SK-N-SH treated with all-trans-retinoic acid at 6 μM for 48 hours (cell line): ENCODE measurements around the gene FASN.

Source experiments
- ATAC-seq: fragments of 200-7000 bp; cut with Tn5 transposase; 3 replicates; pipeline ENCODE4 v1.9.1; 2020; ENCODE audit warnings: mild to moderate bottlenecking, moderate library complexity
- BACH2 ChIP-seq: fragments of 250-450 bp; sonication (Bioruptor Pico); IDR thresholded peaks from 2 replicates; pipeline ENCODE4 v1.9.0; 2021; ENCODE audit warnings: mild to moderate bottlenecking, borderline replicate concordance
- CSDC2 ChIP-seq: fragments of 250-450 bp; sonication (Bioruptor Pico); IDR thresholded peaks from 2 replicates; pipeline ENCODE4 v1.5.0; 2020; ENCODE audit warnings: mild to moderate bottlenecking, moderate library complexity
- ESRRG ChIP-seq: fragments of 250-450 bp; sonication (Bioruptor Pico); IDR thresholded peaks from 2 replicates; pipeline ENCODE4 v1.6.1; 2021; ENCODE audit warnings: mild to moderate bottlenecking
- GLIS3 ChIP-seq: fragments of 250-450 bp; sonication (Bioruptor Pico); IDR thresholded peaks from 2 replicates; pipeline ENCODE4 v1.5.0; 2020; ENCODE audit warnings: mild to moderate bottlenecking, moderate library complexity
- ISL1 ChIP-seq: fragments of 250-450 bp; sonication (Bioruptor Pico); IDR thresholded peaks from 2 replicates; pipeline ENCODE4 v2.1.2; 2022; ENCODE audit warnings: mild to moderate bottlenecking, moderate library complexity
- OSR1 ChIP-seq: fragments of 250-450 bp; sonication (Bioruptor Pico); IDR thresholded peaks from 2 replicates; pipeline ENCODE4 v1.8.0; 2022; ENCODE audit warnings: moderate library complexity, mild to moderate bottlenecking, inconsistent platforms
- SNAI2 ChIP-seq: fragments of 250-450 bp; sonication (Bioruptor Pico); IDR thresholded peaks from 2 replicates; pipeline ENCODE4 v1.5.0; 2020; ENCODE audit warnings: mild to moderate bottlenecking, moderate library complexity
- TCF4 ChIP-seq: fragments of 250-450 bp; sonication (Bioruptor Pico); IDR thresholded peaks from 2 replicates; pipeline ENCODE4 v1.8.0; 2021; ENCODE audit warnings: mild to moderate bottlenecking, moderate library complexity, borderline replicate concordance
- TOX ChIP-seq: fragments of 250-450 bp; sonication (Bioruptor Pico); IDR thresholded peaks from 2 replicates; pipeline ENCODE4 v1.8.0; 2021; ENCODE audit warnings: mild to moderate bottlenecking, moderate library complexity, borderline replicate concordance
- ZFP3 ChIP-seq: fragments of 250-450 bp; sonication (Bioruptor Pico); IDR thresholded peaks from 2 replicates; pipeline ENCODE4 v1.5.0; 2020; ENCODE audit warnings: mild to moderate bottlenecking, moderate library complexity
- ZNF565 ChIP-seq: fragments of 450-650 bp; formaldehyde crosslinking; conservative IDR thresholded peaks from 2 replicates; pipeline ENCODE4 v1.5.0; 2020; ENCODE audit warnings: low read depth, mild to moderate bottlenecking, moderate library complexity
- ZNF70 ChIP-seq: fragments of 450-650 bp; formaldehyde crosslinking; IDR thresholded peaks from 2 replicates; pipeline ENCODE4 v1.5.0; 2020; ENCODE audit warnings: mild to moderate bottlenecking, moderate library complexity
- ZNF8 ChIP-seq: fragments of 450-650 bp; formaldehyde crosslinking; IDR thresholded peaks from 2 replicates; pipeline ENCODE4 v1.5.0; 2020; ENCODE audit warnings: mild to moderate bottlenecking, moderate library complexity
- TF ChIP-seq, protein P1 (sequence below): fragments of 250-450 bp; sonication (Bioruptor Pico); IDR thresholded peaks from 2 replicates; pipeline ENCODE4 v1.8.0; 2020; ENCODE audit warnings: mild to moderate bottlenecking, moderate library complexity, borderline replicate concordance
- TF ChIP-seq, protein P2 (sequence below): fragments of 250-450 bp; sonication (Bioruptor Pico); IDR thresholded peaks from 2 replicates; pipeline ENCODE4 v1.5.0; 2020; ENCODE audit warnings: mild to moderate bottlenecking, moderate library complexity
- TF ChIP-seq, protein P3 (sequence below): fragments of 250-450 bp; sonication (Bioruptor Pico); IDR thresholded peaks from 2 replicates; pipeline ENCODE4 v1.5.1; 2020; ENCODE audit warnings: low read depth, mild to moderate bottlenecking, moderate library complexity
- TF ChIP-seq, protein P4 (sequence below): fragments of 250-450 bp; sonication (Bioruptor Pico); IDR thresholded peaks from 2 replicates; pipeline ENCODE4 v1.8.0; 2021; ENCODE audit warnings: low read depth, mild to moderate bottlenecking, moderate library complexity, borderline replicate concordance

Gene FASN

DNA sequence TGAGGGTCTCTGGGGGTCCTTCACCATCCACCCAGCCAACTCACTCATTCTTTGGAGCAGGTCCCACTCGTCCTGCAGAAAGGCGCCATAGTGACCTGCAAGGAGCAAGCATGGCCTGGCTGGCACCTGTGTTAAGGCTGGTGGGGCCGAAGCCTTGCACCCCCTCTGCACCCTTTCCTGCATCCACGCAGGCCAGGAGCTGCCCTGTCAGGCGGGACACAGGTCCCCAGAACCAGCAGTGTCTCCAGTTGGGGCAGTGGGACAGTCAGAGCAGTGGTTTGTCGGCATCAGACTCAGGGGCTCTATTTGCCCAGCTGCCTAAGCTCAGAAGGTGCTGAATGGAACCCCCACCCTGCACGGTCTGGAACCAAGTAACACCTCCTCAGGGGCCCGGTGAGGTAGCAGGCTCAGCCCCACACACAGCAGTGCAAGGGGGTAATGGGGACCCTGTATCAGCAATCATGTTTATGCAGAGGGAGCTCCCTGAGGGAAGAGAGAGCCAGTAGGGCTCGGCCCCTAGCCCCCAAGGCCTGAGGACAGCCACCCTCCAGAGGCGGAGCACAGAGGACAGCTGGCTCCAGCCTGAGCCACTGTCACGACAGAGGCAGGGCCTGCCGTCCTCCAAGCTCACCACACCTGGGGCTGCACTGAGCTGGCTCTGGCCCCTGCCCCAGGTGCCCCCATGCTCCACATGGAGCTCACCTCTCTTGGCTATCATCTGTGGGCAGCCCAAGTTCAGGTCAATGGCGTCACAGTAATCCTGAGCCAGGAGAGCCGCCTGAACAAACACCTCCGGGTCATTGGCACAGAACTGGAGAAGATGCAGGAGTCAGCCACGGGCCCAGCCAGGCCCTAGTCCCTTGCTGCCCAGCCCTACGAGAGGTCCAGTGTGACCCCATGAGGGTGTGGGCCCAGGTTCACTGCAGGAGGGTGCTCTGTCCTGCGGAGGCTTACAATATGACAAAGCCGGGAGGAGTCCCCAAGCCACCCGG lies 34.3 kb downstream of the FASN start (continued):
- TF ChIP-seq, protein P1, sequence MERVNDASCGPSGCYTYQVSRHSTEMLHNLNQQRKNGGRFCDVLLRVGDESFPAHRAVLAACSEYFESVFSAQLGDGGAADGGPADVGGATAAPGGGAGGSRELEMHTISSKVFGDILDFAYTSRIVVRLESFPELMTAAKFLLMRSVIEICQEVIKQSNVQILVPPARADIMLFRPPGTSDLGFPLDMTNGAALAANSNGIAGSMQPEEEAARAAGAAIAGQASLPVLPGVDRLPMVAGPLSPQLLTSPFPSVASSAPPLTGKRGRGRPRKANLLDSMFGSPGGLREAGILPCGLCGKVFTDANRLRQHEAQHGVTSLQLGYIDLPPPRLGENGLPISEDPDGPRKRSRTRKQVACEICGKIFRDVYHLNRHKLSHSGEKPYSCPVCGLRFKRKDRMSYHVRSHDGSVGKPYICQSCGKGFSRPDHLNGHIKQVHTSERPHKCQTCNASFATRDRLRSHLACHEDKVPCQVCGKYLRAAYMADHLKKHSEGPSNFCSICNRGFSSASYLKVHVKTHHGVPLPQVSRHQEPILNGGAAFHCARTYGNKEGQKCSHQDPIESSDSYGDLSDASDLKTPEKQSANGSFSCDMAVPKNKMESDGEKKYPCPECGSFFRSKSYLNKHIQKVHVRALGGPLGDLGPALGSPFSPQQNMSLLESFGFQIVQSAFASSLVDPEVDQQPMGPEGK (CRISPR knock-in tag): no peak

DNA sequence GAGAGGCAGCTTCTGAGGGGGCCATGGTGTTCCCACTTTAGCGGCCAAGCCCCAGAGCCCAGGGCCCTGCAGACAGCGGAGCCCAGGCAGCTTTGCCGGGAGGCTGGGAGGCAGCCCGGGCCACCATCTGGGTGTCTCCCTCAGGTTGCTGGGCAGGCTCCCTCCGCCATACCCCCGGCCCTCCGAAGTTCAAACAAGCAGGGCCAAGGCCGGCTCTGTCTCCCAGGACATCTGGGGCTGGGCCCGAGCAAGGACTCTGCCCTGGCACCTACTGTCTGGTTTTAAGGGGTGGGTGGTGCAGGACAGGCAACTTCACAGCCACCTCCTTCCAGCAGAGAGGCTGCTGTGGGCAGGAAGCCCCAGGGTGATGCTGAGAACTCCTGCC lies 35.1 kb downstream of the FASN start:
- TF ChIP-seq ZNF70 (no peak), BACH2 (CRISPR knock-in tag) (no peak), GLIS3 (CRISPR knock-in tag) (no peak)
- TF ChIP-seq, protein P2, sequence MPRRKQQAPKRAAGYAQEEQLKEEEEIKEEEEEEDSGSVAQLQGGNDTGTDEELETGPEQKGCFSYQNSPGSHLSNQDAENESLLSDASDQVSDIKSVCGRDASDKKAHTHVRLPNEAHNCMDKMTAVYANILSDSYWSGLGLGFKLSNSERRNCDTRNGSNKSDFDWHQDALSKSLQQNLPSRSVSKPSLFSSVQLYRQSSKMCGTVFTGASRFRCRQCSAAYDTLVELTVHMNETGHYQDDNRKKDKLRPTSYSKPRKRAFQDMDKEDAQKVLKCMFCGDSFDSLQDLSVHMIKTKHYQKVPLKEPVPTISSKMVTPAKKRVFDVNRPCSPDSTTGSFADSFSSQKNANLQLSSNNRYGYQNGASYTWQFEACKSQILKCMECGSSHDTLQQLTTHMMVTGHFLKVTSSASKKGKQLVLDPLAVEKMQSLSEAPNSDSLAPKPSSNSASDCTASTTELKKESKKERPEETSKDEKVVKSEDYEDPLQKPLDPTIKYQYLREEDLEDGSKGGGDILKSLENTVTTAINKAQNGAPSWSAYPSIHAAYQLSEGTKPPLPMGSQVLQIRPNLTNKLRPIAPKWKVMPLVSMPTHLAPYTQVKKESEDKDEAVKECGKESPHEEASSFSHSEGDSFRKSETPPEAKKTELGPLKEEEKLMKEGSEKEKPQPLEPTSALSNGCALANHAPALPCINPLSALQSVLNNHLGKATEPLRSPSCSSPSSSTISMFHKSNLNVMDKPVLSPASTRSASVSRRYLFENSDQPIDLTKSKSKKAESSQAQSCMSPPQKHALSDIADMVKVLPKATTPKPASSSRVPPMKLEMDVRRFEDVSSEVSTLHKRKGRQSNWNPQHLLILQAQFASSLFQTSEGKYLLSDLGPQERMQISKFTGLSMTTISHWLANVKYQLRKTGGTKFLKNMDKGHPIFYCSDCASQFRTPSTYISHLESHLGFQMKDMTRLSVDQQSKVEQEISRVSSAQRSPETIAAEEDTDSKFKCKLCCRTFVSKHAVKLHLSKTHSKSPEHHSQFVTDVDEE: no peak
- TF ChIP-seq, protein P3, sequence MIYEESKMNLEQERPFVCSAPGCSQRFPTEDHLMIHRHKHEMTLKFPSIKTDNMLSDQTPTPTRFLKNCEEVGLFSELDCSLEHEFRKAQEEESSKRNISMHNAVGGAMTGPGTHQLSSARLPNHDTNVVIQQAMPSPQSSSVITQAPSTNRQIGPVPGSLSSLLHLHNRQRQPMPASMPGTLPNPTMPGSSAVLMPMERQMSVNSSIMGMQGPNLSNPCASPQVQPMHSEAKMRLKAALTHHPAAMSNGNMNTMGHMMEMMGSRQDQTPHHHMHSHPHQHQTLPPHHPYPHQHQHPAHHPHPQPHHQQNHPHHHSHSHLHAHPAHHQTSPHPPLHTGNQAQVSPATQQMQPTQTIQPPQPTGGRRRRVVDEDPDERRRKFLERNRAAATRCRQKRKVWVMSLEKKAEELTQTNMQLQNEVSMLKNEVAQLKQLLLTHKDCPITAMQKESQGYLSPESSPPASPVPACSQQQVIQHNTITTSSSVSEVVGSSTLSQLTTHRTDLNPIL (CRISPR knock-in tag): no peak
- TF ChIP-seq, all 23 proteins: peak for 0
- ATAC-seq: no peak

DNA sequence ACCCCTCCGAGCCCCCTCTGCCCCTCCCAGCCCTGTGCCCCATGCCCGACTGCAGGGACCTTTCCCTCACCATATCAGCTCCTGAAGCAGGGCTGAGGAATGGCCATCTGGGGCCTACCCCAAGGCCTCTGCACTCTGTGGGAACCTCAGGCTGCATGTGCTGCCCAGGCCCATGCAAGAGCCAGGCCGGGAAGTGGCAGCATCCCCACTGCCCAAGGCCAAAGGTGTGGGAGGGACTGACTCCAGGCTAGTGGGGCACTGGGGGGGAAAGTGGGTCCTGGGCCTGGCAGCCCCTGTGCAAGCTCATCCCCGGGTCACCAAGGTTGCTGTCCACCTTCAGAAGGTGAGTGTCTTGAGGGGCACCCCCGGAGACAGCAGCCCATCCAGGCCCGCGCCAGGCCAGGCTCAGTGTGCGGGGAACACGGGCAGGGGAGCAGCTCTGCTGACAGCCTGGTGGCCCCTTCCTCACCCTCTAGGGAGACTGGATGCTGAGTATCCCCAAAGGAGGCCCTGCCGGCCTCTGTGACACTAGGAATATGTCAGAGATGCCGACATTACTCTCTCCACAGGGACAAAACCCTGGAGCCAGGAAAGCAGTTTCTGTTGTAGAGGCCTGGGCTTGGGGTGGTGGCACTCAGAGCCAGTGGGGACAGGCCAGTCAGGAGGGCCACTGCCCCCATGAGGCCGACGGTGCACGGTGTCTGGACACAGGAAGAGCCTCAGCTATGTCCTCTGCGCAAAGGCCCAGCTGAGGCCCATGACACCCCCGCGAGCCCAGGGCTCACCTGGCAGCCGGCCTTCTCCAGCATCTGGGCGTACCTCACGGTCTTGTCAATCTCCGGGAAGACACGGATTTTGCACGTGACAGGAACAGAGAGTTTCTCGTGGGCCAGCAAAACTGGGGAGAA lies 35.7 kb downstream of the FASN start:
- TF ChIP-seq TCF4 (CRISPR knock-in tag): no peak
- no peak for TF ChIP-seq ISL1 (CRISPR knock-in tag)
- TF ChIP-seq GLIS3 (CRISPR knock-in tag): no peak
- TF ChIP-seq, protein P1 (CRISPR knock-in tag): no peak
- TF ChIP-seq, protein P3 (CRISPR knock-in tag): no peak
- no peak for TF ChIP-seq SNAI2 (CRISPR knock-in tag)
- TF ChIP-seq ZFP3 (CRISPR knock-in tag): no peak
- no peak for TF ChIP-seq CSDC2
- no peak for TF ChIP-seq ZNF8 (CRISPR knock-in tag)
- no peak for TF ChIP-seq ZNF565 (CRISPR knock-in tag)
- TF ChIP-seq ESRRG (CRISPR knock-in tag): no peak
- TF ChIP-seq TOX: no peak
- TF ChIP-seq, protein P4, sequence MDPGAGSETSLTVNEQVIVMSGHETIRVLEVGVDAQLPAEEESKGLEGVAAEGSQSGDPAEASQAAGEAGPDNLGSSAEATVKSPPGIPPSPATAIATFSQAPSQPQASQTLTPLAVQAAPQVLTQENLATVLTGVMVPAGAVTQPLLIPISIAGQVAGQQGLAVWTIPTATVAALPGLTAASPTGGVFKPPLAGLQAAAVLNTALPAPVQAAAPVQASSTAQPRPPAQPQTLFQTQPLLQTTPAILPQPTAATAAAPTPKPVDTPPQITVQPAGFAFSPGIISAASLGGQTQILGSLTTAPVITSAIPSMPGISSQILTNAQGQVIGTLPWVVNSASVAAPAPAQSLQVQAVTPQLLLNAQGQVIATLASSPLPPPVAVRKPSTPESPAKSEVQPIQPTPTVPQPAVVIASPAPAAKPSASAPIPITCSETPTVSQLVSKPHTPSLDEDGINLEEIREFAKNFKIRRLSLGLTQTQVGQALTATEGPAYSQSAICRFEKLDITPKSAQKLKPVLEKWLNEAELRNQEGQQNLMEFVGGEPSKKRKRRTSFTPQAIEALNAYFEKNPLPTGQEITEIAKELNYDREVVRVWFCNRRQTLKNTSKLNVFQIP (CRISPR knock-in tag): no peak
- no peak for TF ChIP-seq OSR1 (CRISPR knock-in tag)
- ATAC-seq: no peak
